Measurements from ENCODE around the gene WDFY3. TPM values are rescaled to one million over a fixed set of nuclear protein-coding genes. Genes with fewer than 3 reads are reported as not detected.
"Not testable (repeated sequence)": the region's sequence is repeated elsewhere in the genome, so short reads cannot be mapped to it uniquely, and the experiment has no call there.

WDFY3 gene
- total RNA-seq, 2 experiments from 2014 or later, result 0.09 to 0.38 TPM

- no peaks in the 10 kb centered on the region for H3K36me3 Mint-ChIP-seq (ENCODE audit: low read depth)
- POLR2A ChIA-PET, result no interaction called here
- no peaks in the 10 kb centered on the region for H3K27me3 Mint-ChIP-seq
- CTCF ChIA-PET, result interaction anchor here (0.7 kb wide), 1 partner anchor 768 kb away, joined by 3 read pairs; no protein-coding TSS in a partner anchor
- DNase-seq, result no peak
- H3K4me1 Mint-ChIP-seq (ENCODE audit: low read depth), result peaks cover 17% of the 10 kb centered on the region
- intact Hi-C loops (cut with micrococcal nuclease), result no loop called here
- no peaks in the 10 kb centered on the region for H3K9me3 Mint-ChIP-seq
- no peak overlapping the region for H3K27ac Mint-ChIP-seq
- no peak overlapping the region for H3K4me3 Mint-ChIP-seq
- no peak for TF ChIP-seq CTCF (IDR thresholded peaks at IDR 0.05)
- ATAC-seq, result no peak
Observed at GRCh38 chr4:84684361-84684760, 282.1 kb downstream of the WDFY3 start.

GRCh38 chr4:84683064-84683850 is 283.2 kb downstream of the WDFY3 start:
- CTCF ChIA-PET, result no interaction called here
- DNase-seq, result no peak
- H3K9me3 Mint-ChIP-seq, result no peaks in the 10 kb centered on the region
- no peaks in the 10 kb centered on the region for H3K27me3 Mint-ChIP-seq
- no peak for ATAC-seq
- H3K4me3 Mint-ChIP-seq, result no peak overlapping the region
- no peaks in the 10 kb centered on the region for H3K36me3 Mint-ChIP-seq (ENCODE audit: low read depth)
- TF ChIP-seq CTCF (IDR thresholded peaks at IDR 0.05), result no peak
- no peak overlapping the region for H3K27ac Mint-ChIP-seq
- POLR2A ChIA-PET, result interaction anchor here (0.6 kb wide), 1 partner anchor 42 kb away, joined by 3 read pairs; no protein-coding TSS in a partner anchor
- peaks cover 17% of the 10 kb centered on the region for H3K4me1 Mint-ChIP-seq (ENCODE audit: low read depth)
- intact Hi-C loops (cut with micrococcal nuclease), result no loop called here

- H3K9me3 Mint-ChIP-seq; ATAC-seq; intact Hi-C loops (cut with micrococcal nuclease); DNase-seq; CTCF ChIA-PET; H3K27me3 Mint-ChIP-seq; H3K4me3 Mint-ChIP-seq; H3K36me3 Mint-ChIP-seq (ENCODE audit: low read depth); H3K27ac Mint-ChIP-seq: not testable (repeated sequence)
- POLR2A ChIA-PET, result interaction anchor here (0.6 kb wide), 1 partner anchor 42 kb away, joined by 3 read pairs; no protein-coding TSS in a partner anchor
- peaks cover 17% of the 10 kb centered on the region for H3K4me1 Mint-ChIP-seq (ENCODE audit: low read depth)
Observed at GRCh38 chr4:84682661-84683060, 283.8 kb downstream of the WDFY3 start.

DNA sequence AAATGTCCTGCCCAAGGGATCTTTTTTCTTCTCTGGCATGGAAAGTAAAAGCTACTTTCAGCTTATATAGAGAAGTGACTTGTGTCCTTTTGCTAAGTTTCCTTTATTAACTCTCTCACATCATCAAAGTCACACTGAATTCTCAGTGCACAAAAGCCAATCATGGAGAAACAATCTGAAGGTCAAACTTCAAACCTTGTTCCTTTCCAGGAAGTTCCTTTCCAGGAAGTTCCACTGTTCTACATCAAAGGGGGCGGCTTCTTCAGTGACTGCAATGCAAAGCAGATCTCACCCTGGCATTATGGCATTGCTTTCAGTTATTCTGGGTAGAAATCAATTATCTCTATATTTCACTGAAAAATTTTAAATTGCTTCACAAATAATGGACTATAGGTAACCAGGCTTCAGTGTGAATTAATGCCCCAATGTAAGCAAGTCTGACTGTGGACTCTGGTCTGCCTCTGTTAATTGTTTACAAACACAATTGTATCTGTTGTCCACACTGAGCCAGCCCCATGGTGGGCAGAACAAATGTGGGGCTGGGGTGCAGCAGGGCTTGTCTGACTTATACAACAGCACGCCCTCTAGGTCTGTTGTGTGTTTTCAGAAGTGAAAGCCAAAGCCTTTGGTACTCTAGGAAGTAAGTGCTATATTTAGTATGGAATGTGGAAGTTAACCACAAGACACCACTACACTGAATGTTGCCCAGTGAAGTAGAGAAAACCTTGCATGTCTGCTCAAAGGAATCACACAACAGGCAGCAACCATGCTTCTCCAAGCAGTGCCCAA is 284.8 kb downstream of the WDFY3 start:
- Mint-ChIP-seq H3K36me3 (ENCODE audit: low read depth) (no peaks in the 10 kb centered on the region), H3K4me1 (ENCODE audit: low read depth) (peaks cover 17% of the 10 kb centered on the region), H3K4me3 (no peak overlapping the region), H3K27ac (peak overlapping the region; percentile 21), H3K27me3 (no peaks in the 10 kb centered on the region), H3K9me3 (no peaks in the 10 kb centered on the region)
- CTCF ChIA-PET, result no interaction called here
- intact Hi-C loops (cut with micrococcal nuclease), result no loop called here
- TF ChIP-seq CTCF (IDR thresholded peaks at IDR 0.05), result no peak
- DNase-seq (peak; percentile 34), ATAC-seq (peak; percentile 80)
- POLR2A ChIA-PET, result no interaction called here

- Mint-ChIP-seq H3K27ac (peak overlapping the region; percentile 21), H3K4me1 (ENCODE audit: low read depth) (peaks cover 17% of the 10 kb centered on the region), H3K4me3 (no peak overlapping the region), H3K27me3 (no peaks in the 10 kb centered on the region), H3K9me3 (no peaks in the 10 kb centered on the region), H3K36me3 (ENCODE audit: low read depth) (no peaks in the 10 kb centered on the region)
- CTCF ChIA-PET, result no interaction called here
- DNase-seq (no peak), ATAC-seq (no peak)
- POLR2A ChIA-PET, result no interaction called here
- intact Hi-C loops (cut with micrococcal nuclease), result no loop called here
- TF ChIP-seq CTCF (IDR thresholded peaks at IDR 0.05), result no peak
Observed at GRCh38 chr4:84680956-84681355, 285.5 kb downstream of the WDFY3 start.
